Bronchial epithelial cell (primary cell): ENCODE measurements around the gene UCK1. TPM values are rescaled to one million over a fixed set of nuclear protein-coding genes. Genes with fewer than 3 reads are reported as not detected.
A peak's percentile ranks its signal among the peaks of the same experiment; 100 is the strongest.

Source experiments
- DNase-seq: peaks from one replicate; pipeline ENCODE4 v3.0.0-alpha.2; 2010; ENCODE audit warnings: low read depth
- FAIRE-seq: peaks from 2 replicates; lab custom pipeline; 2011; peaks lifted over from hg19 to GRCh38; lab: Jason Lieb, UNC
- H3K27me3 ChIP-seq: 2 replicates; pipeline ENCODE4 v1.5.1; 2011; ENCODE audit warnings: low read length; ENCODE audit not compliant: control insufficient read depth, insufficient read depth
- H3K36me3 ChIP-seq: 2 replicates; pipeline ENCODE4 v1.5.1; 2011; ENCODE audit warnings: low read length; ENCODE audit not compliant: control insufficient read depth, insufficient read depth
- H3K4me3 ChIP-seq: 2 replicates; pipeline ENCODE4 v1.5.1; 2011; ENCODE audit warnings: mild to moderate bottlenecking, low read depth, low read length, control low read depth
- CTCF ChIP-seq: IDR thresholded peaks from 2 replicates; pipeline ENCODE4 v1.5.1; 2011; ENCODE audit warnings: mild to moderate bottlenecking, moderate library complexity, low read length, control low read depth, inconsistent platforms; ENCODE audit not compliant: insufficient read depth, severe bottlenecking
- total RNA-seq: library from RNA; depleted of rRNA; stranded (reverse); fragments of >200 nt; gene quantifications from 2 replicates; pipeline ENCODE4 v1.2.1, GENCODE V29; 2014

UCK1 gene
- total RNA-seq, 1 donor from 2014 or later: 15.0 TPM

GRCh38 chr9:131480258-131480657, 50.8 kb downstream of the UCK1 start:
- H3K36me3 ChIP-seq: peaks cover 73% of the 10 kb centered on the region
- TF ChIP-seq CTCF: no peak
- FAIRE-seq (no peak), DNase-seq (peak; percentile 58)
- H3K27me3 ChIP-seq: no peaks in the 10 kb centered on the region
- no peak overlapping the region for H3K4me3 ChIP-seq

GRCh38 chr9:131478911-131479310, 52.2 kb downstream of the UCK1 start:
- Histone ChIP-seq H3K36me3 (peaks cover 68% of the 10 kb centered on the region), H3K27me3 (no peaks in the 10 kb centered on the region), H3K4me3 (no peak overlapping the region)
- no peak for TF ChIP-seq CTCF
- FAIRE-seq (peak; percentile 95), DNase-seq (no peak)

GRCh38 chr9:131478421-131478868, 52.6 kb downstream of the UCK1 start:
- Histone ChIP-seq H3K4me3 (no peak overlapping the region), H3K27me3 (no peaks in the 10 kb centered on the region), H3K36me3 (peaks cover 64% of the 10 kb centered on the region)
- TF ChIP-seq CTCF: peak; percentile 50
- DNase-seq (no peak), FAIRE-seq (no peak)

GRCh38 chr9:131477816-131478419, 53.1 kb downstream of the UCK1 start:
- Histone ChIP-seq H3K36me3 (peaks cover 60% of the 10 kb centered on the region), H3K4me3 (no peak overlapping the region), H3K27me3 (no peaks in the 10 kb centered on the region)
- FAIRE-seq (no peak), DNase-seq (no peak)
- TF ChIP-seq CTCF: no peak

GRCh38 chr9:131477367-131477766, 53.7 kb downstream of the UCK1 start:
- Histone ChIP-seq H3K4me3 (no peak overlapping the region), H3K36me3 (peaks cover 55% of the 10 kb centered on the region), H3K27me3 (no peaks in the 10 kb centered on the region)
- TF ChIP-seq CTCF: no peak
- DNase-seq (no peak), FAIRE-seq (no peak)
